G401 (cell line): Measurements from ENCODE around the gene SLC6A2. TPM values are rescaled to one million over a fixed set of nuclear protein-coding genes. Genes with fewer than 3 reads are reported as not detected.
"Not testable (repeated sequence)": the region's sequence is repeated elsewhere in the genome, so short reads cannot be mapped to it uniquely, and the experiment has no call there.

Experiments used
- DNase-seq: peaks from one replicate; pipeline ENCODE4 v3.0.0-alpha.2; 2015; ENCODE audit warnings: low spot score
- in situ Hi-C: cut with HindIII; loops from 2 replicates; pipeline ENCODE4 v1.10.0; 2016; ENCODE audit warnings: low sequenced_read_pairs, mixed read lengths
- total RNA-seq: library from RNA; depleted of rRNA; stranded (reverse); fragments of >200 nt; shearing (Covaris generic); gene quantifications from 2 replicates; pipeline ENCODE4 v1.2.3, GENCODE V29; 2014; rRNA removed

SLC6A2 gene
- total RNA-seq, 1 experiment from 2014 or later, result not detected

- in situ Hi-C loops, result no loop called here
- no peak for DNase-seq
Observed at GRCh38 chr16:55747785-55748184, 92.0 kb downstream of the SLC6A2 start.

GRCh38 chr16:55752465-55753144 lies 96.8 kb downstream of the SLC6A2 start:
- in situ Hi-C loops, DNase-seq: not testable (repeated sequence)

GRCh38 chr16:55753145-55753631 lies 97.4 kb downstream of the SLC6A2 start:
- in situ Hi-C loops, DNase-seq: not testable (repeated sequence)

Other genes starting within 250 kb of the SLC6A2 start
- not detected in 2 replicates for gene MMP2, start 176.8 kb upstream of the SLC6A2 start, total RNA-seq
- gene LPCAT2, start 146.9 kb upstream of the SLC6A2 start, total RNA-seq, result not detected in 2 replicates
- gene CAPNS2, start 89.3 kb upstream of the SLC6A2 start, total RNA-seq, result not detected in 2 replicates
- not detected in 2 replicates for gene CES1, start 177.1 kb downstream of the SLC6A2 start, total RNA-seq
- gene CES5A, start 219.4 kb downstream of the SLC6A2 start, total RNA-seq, result not detected in 2 replicates